Bronchial epithelial cell (primary cell): Measurements from ENCODE around the gene KANSL3. TPM values are rescaled to one million over a fixed set of nuclear protein-coding genes. Genes with fewer than 3 reads are reported as not detected.

Experiments used
- DNase-seq: peaks from one replicate; pipeline ENCODE4 v3.0.0-alpha.2; 2010; ENCODE audit warnings: low read depth
- FAIRE-seq: peaks from 2 replicates; lab custom pipeline; 2011; peaks lifted over from hg19 to GRCh38; lab: Jason Lieb, UNC
- H3K27me3 ChIP-seq: 2 replicates; pipeline ENCODE4 v1.5.1; 2011; ENCODE audit warnings: low read length; ENCODE audit not compliant: control insufficient read depth, insufficient read depth
- H3K36me3 ChIP-seq: 2 replicates; pipeline ENCODE4 v1.5.1; 2011; ENCODE audit warnings: low read length; ENCODE audit not compliant: control insufficient read depth, insufficient read depth
- H3K4me3 ChIP-seq: 2 replicates; pipeline ENCODE4 v1.5.1; 2011; ENCODE audit warnings: mild to moderate bottlenecking, low read depth, low read length, control low read depth
- CTCF ChIP-seq: IDR thresholded peaks from 2 replicates; pipeline ENCODE4 v1.5.1; 2011; ENCODE audit warnings: mild to moderate bottlenecking, moderate library complexity, low read length, control low read depth, inconsistent platforms; ENCODE audit not compliant: insufficient read depth, severe bottlenecking
- total RNA-seq: library from RNA; depleted of rRNA; stranded (reverse); fragments of >200 nt; gene quantifications from 2 replicates; pipeline ENCODE4 v1.2.1, GENCODE V29; 2014

The KANSL3 gene
- total RNA-seq, 1 donor from 2014 or later, result 16.3 TPM

DNA sequence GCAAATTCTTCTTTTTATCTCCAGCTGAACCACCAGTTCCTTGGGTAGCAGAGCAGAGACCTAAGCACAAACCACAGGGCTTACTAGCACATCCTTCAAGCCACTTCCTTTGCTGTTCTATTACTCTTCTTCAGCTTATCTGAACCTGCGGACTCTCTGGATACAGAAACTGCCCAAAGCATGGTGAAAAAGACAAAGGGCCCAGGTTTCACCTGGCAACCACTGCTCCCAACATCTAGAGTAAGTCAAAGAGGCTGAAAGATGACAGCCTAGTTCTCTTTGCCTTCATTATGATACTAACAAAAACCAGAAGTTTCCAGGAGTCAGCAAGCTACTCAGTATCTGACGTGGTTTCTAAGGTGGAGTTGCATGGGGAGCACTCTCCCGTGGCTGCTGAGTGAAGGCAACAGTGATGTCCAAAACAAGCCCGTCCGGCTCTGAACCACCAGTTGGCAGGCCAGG, 43.4 kb downstream of the KANSL3 start:
- TF ChIP-seq CTCF, result no peak
- H3K4me3 ChIP-seq, result no peak overlapping the region
- no peak for FAIRE-seq
- DNase-seq, result no peak
- H3K36me3 ChIP-seq, result peaks cover 20% of the 10 kb centered on the region
- H3K27me3 ChIP-seq, result no peaks in the 10 kb centered on the region

DNA sequence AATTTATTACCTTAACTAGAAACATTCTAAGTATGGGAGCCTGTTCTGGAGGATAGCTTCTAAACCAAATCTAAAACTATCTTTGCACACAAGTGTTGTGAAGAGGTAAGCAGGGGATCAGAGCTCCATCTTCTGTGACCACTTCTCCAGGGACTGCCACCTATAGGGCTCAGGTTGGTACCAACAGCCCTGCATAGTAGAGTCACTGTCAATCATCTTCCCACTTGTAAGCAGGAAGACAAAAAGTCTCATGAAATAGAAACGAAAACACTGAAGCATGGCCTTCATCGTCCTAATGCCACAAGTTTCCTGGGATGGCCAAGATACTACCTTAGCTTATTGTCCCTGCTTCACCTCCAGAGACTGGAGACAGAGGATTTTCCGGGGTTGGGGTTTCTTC, 43.8 kb downstream of the KANSL3 start:
- no peaks in the 10 kb centered on the region for H3K27me3 ChIP-seq
- no peak for TF ChIP-seq CTCF
- peaks cover 20% of the 10 kb centered on the region for H3K36me3 ChIP-seq
- FAIRE-seq, result no peak
- DNase-seq, result no peak
- no peak overlapping the region for H3K4me3 ChIP-seq

- Histone ChIP-seq H3K4me3 (no peak overlapping the region), H3K36me3 (peaks cover 14% of the 10 kb centered on the region), H3K27me3 (no peaks in the 10 kb centered on the region)
- DNase-seq (no peak), FAIRE-seq (no peak)
- no peak for TF ChIP-seq CTCF
Measured at GRCh38 chr2:96591494-96591893, 46.6 kb downstream of the KANSL3 start.

GRCh38 chr2:96591054-96591453, 47.1 kb downstream of the KANSL3 start:
- TF ChIP-seq CTCF, result no peak
- H3K27me3 ChIP-seq, result no peaks in the 10 kb centered on the region
- H3K4me3 ChIP-seq, result no peak overlapping the region
- FAIRE-seq, result no peak
- no peak for DNase-seq
- H3K36me3 ChIP-seq, result peaks cover 14% of the 10 kb centered on the region

DNA sequence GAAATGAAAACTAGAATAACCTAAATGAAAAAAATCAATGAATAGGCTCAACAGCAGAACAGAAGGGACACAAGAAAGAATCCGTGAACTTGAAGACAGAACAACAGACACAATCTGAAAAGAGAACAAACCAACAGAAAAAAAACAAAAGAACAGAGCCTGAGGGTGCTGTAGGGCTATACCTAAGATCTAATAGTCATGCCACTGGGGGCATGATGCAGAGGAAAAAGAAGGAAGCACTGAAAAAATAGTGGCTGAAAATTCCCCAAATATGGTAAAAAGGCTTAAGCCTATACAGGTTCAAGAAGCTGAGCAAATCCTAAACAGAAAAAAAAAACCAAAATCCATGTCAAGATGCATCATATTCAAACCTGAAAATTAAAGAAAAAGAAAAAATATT, 50.3 kb downstream of the KANSL3 start:
- DNase-seq (no peak), FAIRE-seq (no peak)
- no peaks in the 10 kb centered on the region for H3K27me3 ChIP-seq
- TF ChIP-seq CTCF, result no peak
- H3K36me3 ChIP-seq, result peaks cover 1% of the 10 kb centered on the region
- no peak overlapping the region for H3K4me3 ChIP-seq

- Histone ChIP-seq H3K27me3 (no peaks in the 10 kb centered on the region), H3K36me3 (no peaks in the 10 kb centered on the region), H3K4me3 (no peak overlapping the region)
- no peak for TF ChIP-seq CTCF
- DNase-seq (peak; percentile 11), FAIRE-seq (no peak)
Measured at GRCh38 chr2:96584017-96584416, 54.1 kb downstream of the KANSL3 start.
